Measurements from ENCODE around the gene MYOC.

Gene MYOC

GRCh38 chr1:171645553-171646248 lies 6.8 kb downstream of the MYOC start:
- Histone ChIP-seq H3K9ac (ENCODE audit: low read depth, low read length) (no peak overlapping the region), H3K4me2 (ENCODE audit: insufficient read depth, low read length) (no peak overlapping the region), H3K4me3 (ENCODE audit: low read depth in 1 of 2, low read length in 2 of 2) (no peak overlapping the region), H3K27me3 (ENCODE audit: insufficient read depth, low read length, poor library complexity) (peaks cover 6% of the 10 kb centered on the region), H3K9me3 (ENCODE audit: insufficient read depth, low read length, severe bottlenecking) (no peaks in the 10 kb centered on the region), H3K79me2 (ENCODE audit: insufficient read depth, low read length) (no peaks in the 10 kb centered on the region), H3K36me3 (ENCODE audit: insufficient read depth, low read length) (no peaks in the 10 kb centered on the region), H4K20me1 (ENCODE audit: insufficient read depth, low read length) (no peaks in the 10 kb centered on the region), H2AFZ (ENCODE audit: low read depth, low read length) (no peak overlapping the region), H3K4me1 (ENCODE audit: insufficient read depth, low read length) (peaks cover 8% of the 10 kb centered on the region), H3K27ac (ENCODE audit: low read length) (no peak overlapping the region)
- DNase-seq (no peak), ATAC-seq (ENCODE audit: insufficient read depth, low read depth) (no peak)
- TF ChIP-seq EZH2 (IDR thresholded peaks at IDR 0.05; ENCODE audit: borderline replicate concordance, low read depth, low read length, severe bottlenecking), result no peak
- no peak for TF ChIP-seq CTCF (IDR thresholded peaks at IDR 0.05; ENCODE audit: borderline replicate concordance, extremely low read depth, low read length, poor library complexity, severe bottlenecking)

GRCh38 chr1:171644805-171645483 lies 7.5 kb downstream of the MYOC start:
- Histone ChIP-seq H2AFZ (ENCODE audit: low read depth, low read length) (peak overlapping the region; percentile 48; the same call in 1 of the 2 replicates), H3K4me2 (ENCODE audit: insufficient read depth, low read length) (no peak overlapping the region), H4K20me1 (ENCODE audit: insufficient read depth, low read length) (no peaks in the 10 kb centered on the region), H3K9ac (ENCODE audit: low read depth, low read length) (no peak overlapping the region), H3K4me1 (ENCODE audit: insufficient read depth, low read length) (peaks cover 8% of the 10 kb centered on the region), H3K4me3 (ENCODE audit: low read depth in 1 of 2, low read length in 2 of 2) (no peak overlapping the region), H3K9me3 (ENCODE audit: insufficient read depth, low read length, severe bottlenecking) (no peaks in the 10 kb centered on the region), H3K79me2 (ENCODE audit: insufficient read depth, low read length) (no peaks in the 10 kb centered on the region), H3K27ac (ENCODE audit: low read length) (no peak overlapping the region), H3K27me3 (ENCODE audit: insufficient read depth, low read length, poor library complexity) (peaks cover 4% of the 10 kb centered on the region), H3K36me3 (ENCODE audit: insufficient read depth, low read length) (no peaks in the 10 kb centered on the region)
- DNase-seq (peak; percentile 79), ATAC-seq (ENCODE audit: insufficient read depth, low read depth) (peak; percentile 97)
- TF ChIP-seq CTCF (IDR thresholded peaks at IDR 0.05; ENCODE audit: borderline replicate concordance, extremely low read depth, low read length, poor library complexity, severe bottlenecking), result peak; percentile 90
- no peak for TF ChIP-seq EZH2 (IDR thresholded peaks at IDR 0.05; ENCODE audit: borderline replicate concordance, low read depth, low read length, severe bottlenecking)

- Histone ChIP-seq H3K27me3 (ENCODE audit: insufficient read depth, low read length, poor library complexity) (peaks cover 3% of the 10 kb centered on the region), H3K9me3 (ENCODE audit: insufficient read depth, low read length, severe bottlenecking) (no peaks in the 10 kb centered on the region), H3K4me2 (ENCODE audit: insufficient read depth, low read length) (no peak overlapping the region), H3K36me3 (ENCODE audit: insufficient read depth, low read length) (no peaks in the 10 kb centered on the region), H3K79me2 (ENCODE audit: insufficient read depth, low read length) (no peaks in the 10 kb centered on the region), H4K20me1 (ENCODE audit: insufficient read depth, low read length) (no peaks in the 10 kb centered on the region), H2AFZ (ENCODE audit: low read depth, low read length) (no peak overlapping the region), H3K4me1 (ENCODE audit: insufficient read depth, low read length) (peaks cover 8% of the 10 kb centered on the region), H3K9ac (ENCODE audit: low read depth, low read length) (no peak overlapping the region), H3K4me3 (ENCODE audit: low read depth in 1 of 2, low read length in 2 of 2) (no peak overlapping the region), H3K27ac (ENCODE audit: low read length) (no peak overlapping the region)
- ATAC-seq (ENCODE audit: insufficient read depth, low read depth) (no peak), DNase-seq (no peak)
- TF ChIP-seq EZH2 (IDR thresholded peaks at IDR 0.05; ENCODE audit: borderline replicate concordance, low read depth, low read length, severe bottlenecking), result no peak
- TF ChIP-seq CTCF (IDR thresholded peaks at IDR 0.05; ENCODE audit: borderline replicate concordance, extremely low read depth, low read length, poor library complexity, severe bottlenecking), result no peak
Observed at GRCh38 chr1:171643156-171643555, 9.3 kb downstream of the MYOC start.

Measured in DND-41 (cell line).